ENCODE results near the gene TKT. TPM values are rescaled to one million over a fixed set of nuclear protein-coding genes. Genes with fewer than 3 reads are reported as not detected.
"Not testable (repeated sequence)": the region's sequence is repeated elsewhere in the genome, so short reads cannot be mapped to it uniquely, and the experiment has no call there.

TKT gene
- total RNA-seq, 1 donor from 2014 or later: 112 TPM

GRCh38 chr3:53259427-53260259 is 3.8 kb upstream of the TKT start:
- no peak for DNase-seq (ENCODE audit: low read depth in 2 of 2)

DNA sequence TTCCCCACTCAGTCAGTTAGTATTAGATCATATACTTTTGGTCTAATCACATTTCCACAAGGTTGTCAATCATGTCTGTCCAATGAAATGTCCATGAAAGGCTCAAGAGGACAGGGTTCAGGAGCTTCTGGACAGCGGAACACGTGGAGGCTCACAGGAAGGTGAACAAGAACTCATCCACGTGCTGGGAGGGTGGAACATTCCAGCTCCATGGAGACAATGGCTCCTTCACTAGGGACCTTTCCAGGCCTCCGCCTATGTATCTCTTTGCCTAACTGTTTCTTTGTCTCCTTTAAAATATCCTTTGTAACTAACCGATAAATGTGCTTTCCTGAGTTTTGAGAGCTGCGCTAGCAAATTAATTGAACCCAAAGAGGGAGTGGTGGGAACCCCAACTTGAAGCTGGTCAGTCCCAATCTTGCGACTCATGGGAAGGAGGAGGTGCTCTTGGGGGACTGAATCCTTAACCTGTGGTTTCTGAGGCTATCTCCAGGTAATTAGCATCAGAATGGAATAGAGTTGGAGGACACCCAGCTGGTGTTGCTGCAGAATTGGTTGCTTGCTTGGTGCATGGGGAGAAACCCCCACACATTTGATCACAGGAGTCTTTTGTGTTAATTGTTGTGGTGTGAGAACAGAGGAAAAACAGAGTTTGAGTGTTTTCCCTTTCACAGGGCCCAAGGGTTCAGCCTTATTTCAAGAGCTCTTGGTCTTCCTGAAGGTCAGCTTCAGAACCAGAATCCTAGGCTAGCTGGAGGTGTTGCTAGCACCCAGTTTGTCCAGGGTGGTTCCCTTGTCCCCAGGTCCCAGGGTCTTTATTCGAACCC is 3.0 kb upstream of the TKT start:
- DNase-seq (ENCODE audit: low read depth in 2 of 2): no peak

- no peak for DNase-seq (ENCODE audit: low read depth in 2 of 2)
Observed at GRCh38 chr3:53257465-53257864, 1.6 kb upstream of the TKT start.

DNA sequence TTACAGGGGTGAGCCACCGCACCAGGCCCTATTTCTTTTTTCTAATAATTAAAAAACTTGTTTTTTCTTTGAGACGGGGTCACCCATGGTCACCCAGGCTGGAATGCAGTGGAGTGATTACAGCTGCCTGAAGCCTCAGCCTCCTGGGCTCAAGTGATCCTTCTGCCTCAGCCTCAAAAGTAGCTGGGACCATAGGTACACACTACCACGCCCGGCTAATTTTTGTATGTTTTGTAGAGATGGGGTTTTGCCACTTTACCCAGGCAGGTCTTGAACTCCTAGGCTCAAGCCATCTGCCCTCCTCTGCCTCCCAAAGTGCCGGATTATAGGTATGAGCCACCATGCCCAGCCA is 858 bp upstream of the TKT start:
- DNase-seq (ENCODE audit: low read depth in 2 of 2): no peak

GRCh38 chr3:53255423-53255774 is 423 bp downstream of the TKT start:
- peak; percentile 46 to 55 for DNase-seq (ENCODE audit: low read depth in 2 of 2)

GRCh38 chr3:53254509-53255422 is 1.1 kb downstream of the TKT start:
- DNase-seq (ENCODE audit: low read depth in 2 of 2): peak in 1 of 2 donors; percentile 62

DNA sequence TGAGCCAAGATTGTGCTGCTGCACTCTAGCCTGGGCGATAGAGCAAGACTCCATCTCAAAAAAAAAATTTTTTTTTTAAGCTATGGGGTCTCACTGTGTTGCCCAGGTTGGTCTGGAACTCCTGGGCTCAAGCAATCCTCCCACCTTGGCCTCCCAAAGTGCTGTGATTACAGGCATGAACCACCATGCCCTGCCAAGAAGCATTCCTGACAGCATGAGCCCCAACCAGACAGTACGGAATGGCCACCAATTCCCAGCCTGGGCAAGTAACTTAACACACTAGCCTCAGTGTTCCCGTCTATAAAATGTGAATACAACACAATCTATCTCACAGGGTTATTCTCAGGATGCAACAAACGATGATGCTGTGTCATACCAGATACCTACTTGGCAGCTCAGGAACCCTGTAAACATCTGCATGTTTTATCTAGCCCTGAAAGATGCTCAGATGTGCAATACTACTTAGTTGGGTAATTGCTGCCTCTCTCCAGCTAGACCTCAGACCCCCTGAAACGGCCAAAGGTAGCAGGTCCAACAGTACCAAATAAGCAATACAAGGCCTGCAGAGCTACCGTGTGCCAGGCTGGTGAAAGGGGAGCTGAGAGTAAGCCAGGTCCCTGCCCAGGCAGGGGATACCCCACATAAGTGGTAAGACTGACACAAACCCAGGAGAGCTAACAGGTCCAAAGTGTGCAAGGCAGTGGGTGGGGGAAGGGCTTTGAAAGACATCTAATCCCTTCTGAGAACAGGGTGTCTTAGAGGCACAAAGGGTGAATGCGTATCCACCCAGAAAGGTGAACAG is 1.9 kb downstream of the TKT start:
- DNase-seq (ENCODE audit: low read depth in 2 of 2): no peak

DNA sequence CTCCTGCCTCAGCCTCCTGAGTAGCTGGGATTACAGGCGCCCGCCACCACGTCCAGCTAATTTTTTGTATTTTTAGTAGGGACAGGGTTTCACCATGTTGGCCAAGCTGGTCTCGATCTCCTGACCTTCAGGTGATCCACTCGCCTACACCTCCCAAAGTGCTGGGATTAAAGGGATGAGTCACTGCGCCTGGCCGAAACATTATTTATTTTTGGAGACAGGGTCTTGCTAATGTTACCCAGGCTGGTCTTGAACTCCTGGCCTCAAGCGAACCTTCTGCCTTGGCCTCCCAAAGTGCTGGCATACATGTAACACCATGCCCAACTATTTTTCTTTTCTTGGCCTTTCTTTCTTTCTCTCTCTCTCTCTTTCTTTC is 2.9 kb downstream of the TKT start:
- DNase-seq (ENCODE audit: low read depth in 2 of 2): not testable (repeated sequence)

- DNase-seq (ENCODE audit: low read depth in 2 of 2): peak in 1 of 2 donors; percentile 47
Observed at GRCh38 chr3:53252096-53252946, 3.5 kb downstream of the TKT start.

- peak; percentile 26 to 50 for DNase-seq (ENCODE audit: low read depth in 2 of 2)
Observed at GRCh38 chr3:53250881-53251605, 4.8 kb downstream of the TKT start.

- no peak for DNase-seq (ENCODE audit: low read depth in 2 of 2)
Observed at GRCh38 chr3:53250453-53250852, 5.4 kb downstream of the TKT start.

- no peak for DNase-seq (ENCODE audit: low read depth in 2 of 2)
Observed at GRCh38 chr3:53248161-53248560, 7.7 kb downstream of the TKT start.

GRCh38 chr3:53247619-53248018 is 8.2 kb downstream of the TKT start:
- no peak for DNase-seq (ENCODE audit: low read depth in 2 of 2)

DNA sequence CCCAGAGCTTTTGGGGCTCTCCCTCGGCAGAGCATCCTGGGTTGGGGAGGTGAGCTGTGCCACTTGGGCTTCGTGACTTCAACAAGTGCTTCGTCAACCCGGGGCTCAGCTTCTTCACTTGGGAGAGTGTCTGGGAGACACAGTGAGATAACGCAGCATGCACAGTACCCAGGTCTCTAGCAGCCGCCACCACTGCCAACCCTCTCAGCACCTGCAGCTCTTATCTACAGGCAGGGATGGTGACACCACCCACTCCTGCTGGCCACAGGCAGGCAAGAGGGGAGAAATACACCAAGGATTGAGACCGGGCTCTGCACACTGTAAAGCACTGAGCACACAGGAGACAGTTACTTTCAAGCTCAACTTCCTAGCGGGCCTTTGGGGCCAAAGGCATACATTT is 11.6 kb downstream of the TKT start:
- DNase-seq (ENCODE audit: low read depth in 2 of 2): no peak

- no peak for DNase-seq (ENCODE audit: low read depth in 2 of 2)
Observed at GRCh38 chr3:53243785-53244184, 12.0 kb downstream of the TKT start.

DNA sequence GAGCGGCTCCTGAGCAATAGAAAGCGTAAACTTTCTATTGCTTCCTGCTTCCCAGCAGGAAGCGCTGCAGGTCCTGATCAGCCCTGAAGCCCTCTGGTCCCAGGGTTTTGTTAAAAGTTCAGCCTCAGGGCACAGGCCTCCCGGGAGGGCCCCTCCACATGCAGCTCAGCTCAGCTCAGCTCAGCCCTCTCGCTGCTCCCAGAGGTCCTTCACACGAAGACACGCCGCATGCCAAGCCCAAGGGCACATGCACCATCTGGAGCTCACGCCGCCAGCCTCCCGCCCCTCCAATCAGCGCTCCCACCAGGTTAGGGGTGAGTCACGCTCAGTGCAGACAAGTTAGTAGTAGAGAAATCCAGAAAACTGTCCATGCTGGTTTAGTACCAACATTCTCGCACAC is 12.7 kb downstream of the TKT start:
- peak; percentile 32 to 59 for DNase-seq (ENCODE audit: low read depth in 2 of 2)

GRCh38 chr3:53242642-53243041 is 13.2 kb downstream of the TKT start:
- no peak for DNase-seq (ENCODE audit: low read depth in 2 of 2)

GRCh38 chr3:53242155-53242554 is 13.7 kb downstream of the TKT start:
- DNase-seq (ENCODE audit: low read depth in 2 of 2): no peak

Measured in lung microvascular endothelial cell (primary cell).